NCI-H748 (cell line): Measurements from ENCODE around the gene NMRAL1.

Experiments used
- DNase-seq: peaks from one replicate; lab custom pipeline; 2025; ENCODE audit not compliant: unreplicated experiment; lab: John Stamatoyannopoulos, UW

The NMRAL1 gene

GRCh38 chr16:4467916-4468315, 6.5 kb downstream of the NMRAL1 start:
- no peak for DNase-seq

- DNase-seq, result no peak
Observed at GRCh38 chr16:4465977-4466779, 8.2 kb downstream of the NMRAL1 start.

GRCh38 chr16:4463522-4464163, 10.8 kb downstream of the NMRAL1 start:
- DNase-seq, result no peak

- DNase-seq, result no peak
Observed at GRCh38 chr16:4461250-4462085, 13.0 kb downstream of the NMRAL1 start.

GRCh38 chr16:4460936-4461249, 13.5 kb downstream of the NMRAL1 start:
- DNase-seq, result no peak

GRCh38 chr16:4455951-4456350, 18.5 kb downstream of the NMRAL1 start:
- DNase-seq, result no peak

- DNase-seq, result no peak
Observed at GRCh38 chr16:4455081-4455480, 19.3 kb downstream of the NMRAL1 start.

GRCh38 chr16:4454623-4455022, 19.8 kb downstream of the NMRAL1 start:
- DNase-seq, result no peak

GRCh38 chr16:4452674-4453073, 21.8 kb downstream of the NMRAL1 start:
- no peak for DNase-seq

- no peak for DNase-seq
Observed at GRCh38 chr16:4450931-4451519, 23.4 kb downstream of the NMRAL1 start.

GRCh38 chr16:4450430-4450829, 24.0 kb downstream of the NMRAL1 start:
- no peak for DNase-seq

GRCh38 chr16:4443986-4444385, 30.4 kb downstream of the NMRAL1 start:
- no peak for DNase-seq

GRCh38 chr16:4443271-4443670, 31.2 kb downstream of the NMRAL1 start:
- DNase-seq, result no peak

- DNase-seq, result no peak
Observed at GRCh38 chr16:4442371-4442770, 32.1 kb downstream of the NMRAL1 start.

GRCh38 chr16:4437366-4437765, 37.1 kb downstream of the NMRAL1 start:
- no peak for DNase-seq

GRCh38 chr16:4435337-4436067, 38.9 kb downstream of the NMRAL1 start:
- no peak for DNase-seq

GRCh38 chr16:4433914-4434787, 40.3 kb downstream of the NMRAL1 start:
- no peak for DNase-seq

- no peak for DNase-seq
Observed at GRCh38 chr16:4433228-4433627, 41.2 kb downstream of the NMRAL1 start.

GRCh38 chr16:4431023-4431422, 43.4 kb downstream of the NMRAL1 start:
- DNase-seq, result no peak

GRCh38 chr16:4428500-4428899, 45.9 kb downstream of the NMRAL1 start:
- no peak for DNase-seq
